Endothelial cell of umbilical vein (primary cell): Measurements from ENCODE around the gene JAGN1. TPM values are rescaled to one million over a fixed set of nuclear protein-coding genes. Genes with fewer than 3 reads are reported as not detected.

Experiments used
- BruUV-seq: library from RNA; stranded (reverse); fragments of 400-500 nt; replicated peaks from 2 replicates; lab custom pipeline; 2021; lab: Mats Ljungman, UMichigan
- CTCF ChIA-PET: fragments of 300-600, 350-600 bp; sonication (Branson Sonifier 250); formaldehyde crosslinking; loops from one replicate; lab custom pipeline; 2021; ENCODE audit warnings: antibody characterized with exemption, inconsistent platforms; lab: Charles Lee
- POLR2A ChIA-PET: fragments of 300-600, 350-600 bp; sonication (Branson Sonifier 250); formaldehyde crosslinking; loops from one replicate; lab custom pipeline; 2021; ENCODE audit warnings: antibody characterized with exemption, inconsistent platforms; lab: Charles Lee
- DNase-seq: peaks from one replicate; pipeline ENCODE4 v3.0.0-alpha.2; 2011; ENCODE audit warnings: low read depth, low spot score
- FAIRE-seq: peaks from 2 replicates; lab custom pipeline; 2011; peaks lifted over from hg19 to GRCh38; lab: Jason Lieb, UNC
- H2AFZ ChIP-seq: 2 replicates; pipeline ENCODE4 v1.6.0; 2012; ENCODE audit warnings: low read depth, low read length, control low read depth, inconsistent platforms
- H3K27ac ChIP-seq: 2 replicates; pipeline ENCODE4 v1.5.1; 2011; ENCODE audit warnings: low read depth, mild to moderate bottlenecking, control low read depth, low read length, moderate library complexity; ENCODE audit not compliant: insufficient read depth
- H3K27me3 ChIP-seq, 2 experiments: 2 replicates each; pipeline versions ENCODE4 v1.6.0 to v1.6.1; 2011; ENCODE audit warnings: low read length in 2 of 2, mixed read lengths in 1 of 2; ENCODE audit not compliant: control insufficient read depth in 2 of 2, insufficient read depth in 2 of 2
- H3K36me3 ChIP-seq, 2 experiments: 2 replicates in 1 of 2; 3 replicates in 1 of 2; pipeline ENCODE4 v1.5.1; 2011; ENCODE audit warnings: low read length in 2 of 2, mild to moderate bottlenecking in 1 of 2, moderate library complexity in 1 of 2; ENCODE audit not compliant: control insufficient read depth in 2 of 2, insufficient read depth in 2 of 2; ENCODE audit errors: extremely low read depth in 1 of 2
- H3K4me1 ChIP-seq: 3 replicates; pipeline ENCODE4 v1.5.1; 2011; ENCODE audit warnings: mild to moderate bottlenecking, low read length; ENCODE audit not compliant: control insufficient read depth, insufficient read depth; ENCODE audit errors: extremely low read depth
- H3K4me2 ChIP-seq: 2 replicates; pipeline ENCODE4 v1.6.1; 2011; ENCODE audit warnings: low read length, control low read depth, mixed read lengths; ENCODE audit not compliant: insufficient read depth
- H3K4me3 ChIP-seq, 3 experiments: fragments of 200-600 bp in 1 of 3; sonication (generic), shearing (Covaris generic) in 1 of 3; replicated peaks in 1 of 3; 2 replicates each; pipeline ENCODE4 v1.5.1; 2011 to 2016; ENCODE audit warnings: control low read depth in 3 of 3, low read length in 3 of 3, mild to moderate bottlenecking in 2 of 3, inconsistent platforms in 1 of 3, low read depth in 1 of 3, moderate library complexity in 1 of 3; ENCODE audit not compliant: insufficient read depth in 1 of 3
- H3K79me2 ChIP-seq: 2 replicates; pipeline ENCODE4 v1.6.0; 2012; ENCODE audit warnings: low read length, inconsistent platforms; ENCODE audit not compliant: control insufficient read depth, insufficient read depth
- H3K9ac ChIP-seq: replicated peaks from 2 replicates; pipeline ENCODE3; 2011; ENCODE audit warnings: low read length, control low read depth; ENCODE audit not compliant: insufficient read depth; ENCODE audit errors: extremely low read depth
- H3K9me1 ChIP-seq: replicated peaks from 3 replicates; pipeline ENCODE4 v1.6.0; 2011; ENCODE audit warnings: mild to moderate bottlenecking, low read length; ENCODE audit not compliant: control insufficient read depth, insufficient read depth; ENCODE audit errors: extremely low read depth
- H3K9me3 ChIP-seq: replicated peaks from 2 replicates; pipeline ENCODE4 v1.5.1; 2012; ENCODE audit warnings: low read length, inconsistent platforms; ENCODE audit not compliant: control insufficient read depth, insufficient read depth
- H4K20me1 ChIP-seq: replicated peaks from 2 replicates; pipeline ENCODE3; 2011; ENCODE audit warnings: mild to moderate bottlenecking, low read length; ENCODE audit not compliant: control insufficient read depth, insufficient read depth; ENCODE audit errors: extremely low read depth
- EZH2 ChIP-seq: IDR thresholded peaks from 2 replicates; pipeline ENCODE4 v1.6.1; 2012; ENCODE audit warnings: borderline replicate concordance, low read depth, mild to moderate bottlenecking, moderate library complexity, low read length, inconsistent platforms; ENCODE audit not compliant: severe bottlenecking
- FOS ChIP-seq: IDR thresholded peaks from 2 replicates; pipeline ENCODE4 v1.6.1; 2011; ENCODE audit warnings: mild to moderate bottlenecking, low read length, moderate library complexity, borderline replicate concordance; ENCODE audit not compliant: insufficient read depth
- GATA2 ChIP-seq: IDR thresholded peaks from 2 replicates; pipeline ENCODE4 v1.7.0; 2011; ENCODE audit warnings: low read depth, mild to moderate bottlenecking, moderate library complexity, mixed read lengths, low read length; ENCODE audit not compliant: insufficient read length, insufficient read depth
- JUN ChIP-seq: IDR thresholded peaks from 2 replicates; pipeline ENCODE4 v1.6.1; 2011; ENCODE audit warnings: borderline replicate concordance, low read depth; ENCODE audit not compliant: insufficient read length, insufficient read depth
- MYC ChIP-seq: IDR thresholded peaks from one replicate; pipeline ENCODE4 v1.6.1; 2011; ENCODE audit warnings: mild to moderate bottlenecking, low read depth, low read length
- POLR2A ChIP-seq: IDR thresholded peaks from 2 replicates; pipeline ENCODE4 v1.6.1; 2012; ENCODE audit warnings: low read depth, mild to moderate bottlenecking, control low read depth, low read length
- POLR2AphosphoS5 ChIP-seq: IDR thresholded peaks from 2 replicates; pipeline ENCODE4 v1.6.1; 2012; ENCODE audit warnings: low read depth, mild to moderate bottlenecking, control low read depth, low read length, moderate library complexity; ENCODE audit not compliant: insufficient read depth
- dilution Hi-C: fragments of 300-500 bp; cut with MboI; formaldehyde crosslinking; loops from one replicate; pipeline ENCODE4 v1.15.0; 2019; ENCODE audit warnings: low sequenced_read_pairs; ENCODE audit not compliant: extremely low pct_ligation_motif_present
- intact Hi-C: fragments of 100-400 bp; cut with micrococcal nuclease; formaldehyde crosslinking; loops from one replicate; pipeline ENCODE4 v1.10.0; 2022
- polyA plus RNA-seq, 4 experiments: library from polyadenylated mRNA; depleted of rRNA in 3 of 4; stranded (reverse) in 3 of 4; unstranded in 1 of 4; fragments of >200 nt; gene quantifications; 2 replicates each; pipeline versions ENCODE4 v1.2.1 to v1.2.3, GENCODE V29; 2011 to 2012; ENCODE audit warnings: missing spikeins in 1 of 4
- total RNA-seq: library from RNA; stranded (reverse); gene quantifications from 2 replicates; pipeline ENCODE4 v1.2.3, GENCODE V29; 2021
- TF ChIP-seq, protein P1 (sequence below), 2 donors: IDR thresholded peaks; 1 replicate in 1 of 2; 2 replicates in 1 of 2; pipeline ENCODE4 v1.5.1; 2011; ENCODE audit warnings: low read length in 2 of 2, mild to moderate bottlenecking in 2 of 2, moderate library complexity in 2 of 2, control low read depth in 1 of 2, inconsistent platforms in 1 of 2, low read depth in 1 of 2; ENCODE audit not compliant: insufficient read depth in 1 of 2; ENCODE audit errors: extremely low read depth in 1 of 2
- TF ChIP-seq, protein P2 (sequence below): IDR thresholded peaks from 2 replicates; pipeline ENCODE4 v1.6.1; 2011; ENCODE audit not compliant: insufficient read depth, insufficient read length

The JAGN1 gene
- total and polyA plus RNA-seq, 2 donors (not counting 3 experiments of a cell fraction or from before 2014, with no cell fraction given): 29.6 to 46.5 TPM

DNA sequence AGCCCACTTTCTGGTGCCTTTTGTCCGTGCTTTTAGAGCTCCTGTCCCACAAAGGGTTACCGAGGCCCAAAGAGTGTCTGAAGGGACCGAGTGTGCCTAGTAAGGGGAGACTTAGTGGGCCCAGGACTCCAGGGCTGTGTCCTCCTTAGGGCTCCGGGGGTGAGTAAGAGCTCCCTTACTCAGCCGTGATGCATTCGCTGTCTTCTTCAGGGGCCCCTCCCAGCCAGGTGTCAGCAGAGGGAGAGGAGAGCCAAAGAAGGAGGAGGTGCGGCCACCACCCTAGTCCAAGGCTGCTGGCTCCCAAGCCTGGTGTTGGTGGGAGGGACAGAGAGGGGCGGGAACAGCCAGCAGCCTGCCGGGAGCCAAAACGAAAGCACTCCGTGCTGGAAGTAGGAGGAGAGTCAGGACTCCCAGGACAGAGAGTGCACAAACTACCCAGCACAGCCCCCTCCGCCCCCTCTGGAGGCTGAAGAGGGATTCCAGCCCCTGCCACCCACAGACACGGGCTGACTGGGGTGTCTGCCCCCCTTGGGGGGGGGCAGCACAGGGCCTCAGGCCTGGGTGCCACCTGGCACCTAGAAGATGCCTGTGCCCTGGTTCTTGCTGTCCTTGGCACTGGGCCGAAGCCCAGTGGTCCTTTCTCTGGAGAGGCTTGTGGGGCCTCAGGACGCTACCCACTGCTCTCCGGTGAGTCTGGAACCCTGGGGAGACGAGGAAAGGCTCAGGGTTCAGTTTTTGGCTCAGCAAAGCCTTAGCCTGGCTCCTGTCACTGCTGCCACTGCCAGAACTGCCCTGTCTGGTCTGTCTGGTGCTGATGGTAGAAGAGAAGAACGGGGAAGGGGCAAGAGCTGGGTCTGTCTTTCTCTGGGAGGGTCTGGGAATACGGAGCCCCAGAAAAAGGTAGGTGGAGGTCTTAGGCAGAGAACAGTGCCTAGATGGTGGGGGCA is 26.6 kb downstream of the JAGN1 start, which contains the start of gene IL17RC:
Gene IL17RC, plus strand, starts transcription at position 365 of the 947 bp plus-strand sequence. Its CDS starts 218 bp downstream, at position 583.
- Histone ChIP-seq H3K27me3 (no peaks in the 10 kb centered on the region), H3K9ac (peak within 1 kb of the TSS; percentile 45), H3K27ac (peak within 1 kb of the TSS; percentile 16), H3K36me3 (no peaks in the 10 kb centered on the region), H2AFZ (peak within 1 kb of the TSS; percentile 80), H3K4me1 (peaks cover 13% of the 10 kb centered on the region), H3K79me2 (no peaks in the 10 kb centered on the region), H3K9me1 (no peaks in the 10 kb centered on the region), H3K4me3 (peak within 1 kb of the TSS in 2 of 3 experiments; percentile 37 to 39), H3K9me3 (no peaks in the 10 kb centered on the region), H3K4me2 (peak within 1 kb of the TSS; percentile 73), H4K20me1 (no peaks in the 10 kb centered on the region)
- peak; percentile 32 for TF ChIP-seq POLR2AphosphoS5
- peak; percentile 38 for TF ChIP-seq POLR2A
- TF ChIP-seq MYC: no peak
- no peak for TF ChIP-seq FOS
- BruUV-seq: TSS peak; percentile 41
- DNase-seq (peak; percentile 77), FAIRE-seq (peak; percentile 88)
- ChIA-PET CTCF (interaction anchor here (1.1 to 2.8 kb wide), 4 partner anchors 14 to 68 kb away, joined by 4 to 11 read pairs (median 6); no protein-coding TSS in a partner anchor), POLR2A (interaction anchor here (0.6 kb wide), 1 partner anchor 1558 kb away, joined by 3 read pairs; no protein-coding TSS in a partner anchor)
- dilution Hi-C loops (no loop called here), intact Hi-C loops (loop anchor here (1.0 to 2.0 kb wide), 4 partner anchors 15 to 124 kb away; partner anchors contain the start of genes ARPC4, IL17RE, RPUSD3 and TADA3)

DNA sequence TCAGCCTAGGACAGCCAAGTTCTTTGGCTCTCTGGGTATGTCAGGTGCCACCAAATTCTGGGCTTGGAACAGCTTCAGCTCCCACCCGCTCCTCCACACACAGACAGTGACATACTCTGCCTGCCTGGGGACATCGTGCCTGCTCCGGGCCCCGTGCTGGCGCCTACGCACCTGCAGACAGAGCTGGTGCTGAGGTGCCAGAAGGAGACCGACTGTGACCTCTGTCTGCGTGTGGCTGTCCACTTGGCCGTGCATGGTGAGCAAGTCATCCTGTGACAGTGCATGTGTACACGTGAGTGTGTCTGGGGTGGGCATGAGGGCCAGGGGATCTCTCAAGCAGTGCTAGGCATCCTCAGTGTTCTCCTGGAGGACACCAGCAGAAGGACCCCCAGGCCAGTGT is 27.4 kb downstream of the JAGN1 start:
- Histone ChIP-seq H3K36me3 (no peaks in the 10 kb centered on the region), H3K9ac (no peak overlapping the region), H3K4me3 (no peak overlapping the region), H3K9me3 (no peaks in the 10 kb centered on the region), H2AFZ (no peak overlapping the region), H3K27ac (no peak overlapping the region), H4K20me1 (no peaks in the 10 kb centered on the region), H3K4me2 (no peak overlapping the region), H3K4me1 (peaks cover 13% of the 10 kb centered on the region), H3K9me1 (no peaks in the 10 kb centered on the region), H3K27me3 (no peaks in the 10 kb centered on the region), H3K79me2 (no peaks in the 10 kb centered on the region)
- BruUV-seq: no TSS peak
- POLR2A ChIA-PET: interaction anchor here (0.6 kb wide), 1 partner anchor 1557 kb away, joined by 3 read pairs; no protein-coding TSS in a partner anchor
- no peak for DNase-seq
- CTCF ChIA-PET: interaction anchor here (1.1 to 2.8 kb wide), 2 partner anchors 15 to 69 kb away, joined by 4 to 11 read pairs; no protein-coding TSS in a partner anchor
- TF ChIP-seq, protein P1, sequence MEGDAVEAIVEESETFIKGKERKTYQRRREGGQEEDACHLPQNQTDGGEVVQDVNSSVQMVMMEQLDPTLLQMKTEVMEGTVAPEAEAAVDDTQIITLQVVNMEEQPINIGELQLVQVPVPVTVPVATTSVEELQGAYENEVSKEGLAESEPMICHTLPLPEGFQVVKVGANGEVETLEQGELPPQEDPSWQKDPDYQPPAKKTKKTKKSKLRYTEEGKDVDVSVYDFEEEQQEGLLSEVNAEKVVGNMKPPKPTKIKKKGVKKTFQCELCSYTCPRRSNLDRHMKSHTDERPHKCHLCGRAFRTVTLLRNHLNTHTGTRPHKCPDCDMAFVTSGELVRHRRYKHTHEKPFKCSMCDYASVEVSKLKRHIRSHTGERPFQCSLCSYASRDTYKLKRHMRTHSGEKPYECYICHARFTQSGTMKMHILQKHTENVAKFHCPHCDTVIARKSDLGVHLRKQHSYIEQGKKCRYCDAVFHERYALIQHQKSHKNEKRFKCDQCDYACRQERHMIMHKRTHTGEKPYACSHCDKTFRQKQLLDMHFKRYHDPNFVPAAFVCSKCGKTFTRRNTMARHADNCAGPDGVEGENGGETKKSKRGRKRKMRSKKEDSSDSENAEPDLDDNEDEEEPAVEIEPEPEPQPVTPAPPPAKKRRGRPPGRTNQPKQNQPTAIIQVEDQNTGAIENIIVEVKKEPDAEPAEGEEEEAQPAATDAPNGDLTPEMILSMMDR (IDR thresholded peaks at IDR 0.05; ENCODE audit: extremely low read depth in 1 of 2, insufficient read depth in 1 of 2, low read depth in 1 of 2, low read length in 2 of 2): no peak
- TF ChIP-seq GATA2 (no peak), POLR2A (no peak), FOS (no peak), MYC (no peak), JUN (no peak), POLR2AphosphoS5 (no peak), EZH2 (no peak)
- TF ChIP-seq, protein P2, sequence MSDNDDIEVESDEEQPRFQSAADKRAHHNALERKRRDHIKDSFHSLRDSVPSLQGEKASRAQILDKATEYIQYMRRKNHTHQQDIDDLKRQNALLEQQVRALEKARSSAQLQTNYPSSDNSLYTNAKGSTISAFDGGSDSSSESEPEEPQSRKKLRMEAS: no peak
- FAIRE-seq: no peak
- dilution Hi-C loops: no loop called here
- intact Hi-C loops: loop anchor here (1.0 to 2.0 kb wide), 3 partner anchors 14 to 125 kb away; partner anchors contain the start of genes ARPC4, RPUSD3 and TADA3
